Sciatic nerve (tissue), 2 donors: ENCODE results near the gene EVX1. TPM values are rescaled to one million over a fixed set of nuclear protein-coding genes. Genes with fewer than 3 reads are reported as not detected.
A peak's percentile ranks its signal among the peaks of the same experiment; 100 is the strongest.

Experiments
- ATAC-seq: fragments of 200-7000 bp; cut with Tn5 transposase; one replicate; pipeline ENCODE4 v1.9.1; 2020; ENCODE audit warnings: mild to moderate bottlenecking, moderate library complexity
- DNase-seq: peaks from one replicate; pipeline ENCODE4 v3.0.0-alpha.2; 2020; ENCODE audit warnings: low spot score
- intact Hi-C: fragments of 100-400 bp; cut with DNase I; formaldehyde crosslinking; loops from one replicate; pipeline ENCODE4 v1.14.2; 2022
- total RNA-seq: library from RNA; stranded (reverse); fragmentation: NEBNext Ultra II Directional; extraction: Animal tissue kit (Norgen Biotek cat#: 25700); gene quantifications from one replicate; pipeline ENCODE4 v1.2.1, GENCODE V29; 2021
- donor health status: DM: no; HTN: no; CAD: no.
- donor health status: DM: no; HTN: no; CAD: no.

Gene EVX1
- not detected for total RNA-seq

DNA sequence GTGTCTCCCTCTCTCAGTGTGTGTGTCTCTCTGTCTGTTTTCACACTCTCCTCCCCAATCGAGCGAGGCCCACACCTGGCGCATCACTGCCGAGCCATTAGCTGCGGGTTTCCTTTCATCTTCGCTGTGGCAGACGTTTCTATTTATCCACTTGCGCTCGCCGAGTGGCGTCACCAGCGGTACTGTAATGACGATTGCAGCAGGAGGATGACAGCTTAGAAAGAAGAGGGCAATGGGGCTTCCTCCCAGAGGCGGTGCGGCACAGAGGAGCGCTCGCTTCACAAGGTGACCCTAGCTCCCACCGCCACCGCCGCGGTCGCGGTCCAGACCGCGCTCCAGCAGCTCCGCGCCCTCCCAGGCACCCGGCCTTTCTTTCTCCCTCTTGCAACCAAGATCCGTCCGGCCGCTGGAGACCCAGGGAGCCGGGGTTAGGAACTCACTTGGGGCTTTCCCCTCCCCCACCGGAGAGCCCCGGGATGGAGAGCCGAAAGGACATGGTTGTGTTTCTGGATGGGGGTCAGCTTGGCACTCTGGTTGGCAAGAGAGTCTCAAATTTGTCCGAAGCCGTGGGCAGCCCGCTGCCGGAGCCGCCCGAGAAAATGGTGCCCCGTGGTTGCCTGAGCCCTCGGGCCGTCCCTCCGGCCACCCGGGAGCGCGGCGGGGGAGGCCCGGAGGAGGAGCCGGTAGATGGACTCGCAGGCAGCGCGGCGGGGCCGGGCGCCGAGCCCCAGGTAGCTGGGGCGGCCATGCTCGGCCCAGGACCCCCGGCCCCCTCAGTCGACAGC is at the start of gene EVX1:
Gene EVX1, plus strand, starts transcription at position 248 of the 785 bp plus-strand sequence. Its CDS starts 229 bp downstream, at position 477.
- intact Hi-C loops: no loop called here
- ATAC-seq (no peak), DNase-seq (no peak)

DNA sequence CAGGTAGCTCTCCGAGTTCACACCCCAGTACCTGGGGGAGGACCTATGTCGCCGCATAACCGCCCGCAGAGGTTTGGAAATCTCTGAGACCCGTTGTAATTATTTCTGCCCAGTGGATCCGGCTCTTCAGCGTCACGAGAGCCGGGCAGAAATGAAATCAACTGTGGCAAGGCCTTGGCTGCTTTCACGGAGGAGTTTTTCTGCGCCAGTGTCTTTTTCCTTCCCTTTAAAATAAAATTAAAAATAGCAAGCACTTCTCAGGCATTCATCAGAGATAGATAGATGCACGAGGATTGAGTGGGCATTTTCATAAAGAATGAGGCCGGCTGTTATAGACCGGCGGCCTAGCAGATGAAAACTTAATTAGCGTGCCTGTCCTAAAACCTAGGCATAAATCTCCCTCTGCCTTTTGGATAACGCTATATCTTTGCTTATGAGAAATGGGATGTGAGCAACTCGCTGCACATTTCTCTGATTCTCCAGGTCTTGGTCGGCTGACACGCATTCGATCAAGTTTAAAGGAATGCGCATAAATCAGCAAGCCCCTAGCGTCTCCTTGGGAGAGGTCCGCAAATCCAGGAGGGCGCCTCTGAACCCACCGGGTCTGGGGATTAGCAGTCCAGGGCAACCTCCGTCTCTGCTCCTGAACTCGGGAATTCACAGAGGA is 49.1 kb upstream of the EVX1 start:
- ATAC-seq: no peak
- intact Hi-C loops: loop anchor here (10.0 kb wide), 1 partner anchor 831 kb away; no protein-coding TSS in a partner anchor
- DNase-seq: no peak

DNA sequence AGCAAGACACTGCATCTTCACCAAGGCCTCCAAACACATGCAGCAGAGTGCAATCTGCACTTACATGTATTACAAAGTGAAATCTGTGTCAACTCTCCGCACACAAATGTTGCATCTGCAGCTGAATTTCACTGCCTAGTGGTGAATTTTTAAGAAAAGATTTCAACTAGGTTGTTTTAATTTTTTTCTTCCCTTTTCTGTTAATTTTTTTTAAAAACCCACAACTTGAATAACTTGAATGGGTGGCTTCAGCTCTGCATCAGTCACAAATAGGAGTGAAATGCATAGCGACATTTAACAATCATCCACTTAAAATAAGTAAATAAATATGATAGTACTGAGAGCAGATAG is 48.6 kb upstream of the EVX1 start:
- ATAC-seq (no peak), DNase-seq (no peak)
- intact Hi-C loops: loop anchor here (10.0 kb wide), 1 partner anchor 831 kb away; no protein-coding TSS in a partner anchor

DNA sequence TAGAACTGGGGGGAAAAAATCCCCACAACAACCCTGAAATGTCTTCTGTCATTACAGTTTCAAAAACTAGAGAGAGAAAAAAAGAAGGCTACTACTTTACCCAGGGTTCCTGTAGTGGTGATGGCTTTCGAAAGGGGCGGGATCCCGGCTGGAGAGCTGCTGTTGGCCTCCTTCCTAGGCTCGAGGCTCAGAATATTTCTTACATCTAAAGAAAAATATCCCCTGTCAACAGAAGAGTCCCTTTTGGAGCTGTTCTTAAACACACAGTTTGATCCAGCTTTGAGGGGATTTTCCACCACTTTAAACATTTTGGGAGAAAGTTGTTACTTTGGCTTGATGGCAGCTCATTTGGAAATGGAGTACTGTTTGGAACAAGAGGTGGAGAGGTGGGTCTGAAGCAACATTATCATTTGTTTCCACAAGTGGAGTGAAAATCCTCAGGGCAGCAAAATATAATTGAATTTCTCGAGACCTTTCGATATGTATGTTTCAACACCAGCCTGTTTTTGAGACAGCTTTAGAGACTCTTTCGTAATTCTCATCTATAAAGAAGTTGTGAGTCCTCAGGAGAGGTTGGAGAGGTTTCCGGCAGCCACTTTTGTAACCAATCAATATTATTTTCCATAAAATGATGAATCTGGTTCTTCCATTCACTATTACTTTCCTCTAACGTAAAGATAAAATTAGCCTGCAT is 47.8 kb upstream of the EVX1 start:
- intact Hi-C loops: loop anchor here (10.0 kb wide), 1 partner anchor 830 kb away; no protein-coding TSS in a partner anchor
- no peak for DNase-seq
- ATAC-seq: no peak

DNA sequence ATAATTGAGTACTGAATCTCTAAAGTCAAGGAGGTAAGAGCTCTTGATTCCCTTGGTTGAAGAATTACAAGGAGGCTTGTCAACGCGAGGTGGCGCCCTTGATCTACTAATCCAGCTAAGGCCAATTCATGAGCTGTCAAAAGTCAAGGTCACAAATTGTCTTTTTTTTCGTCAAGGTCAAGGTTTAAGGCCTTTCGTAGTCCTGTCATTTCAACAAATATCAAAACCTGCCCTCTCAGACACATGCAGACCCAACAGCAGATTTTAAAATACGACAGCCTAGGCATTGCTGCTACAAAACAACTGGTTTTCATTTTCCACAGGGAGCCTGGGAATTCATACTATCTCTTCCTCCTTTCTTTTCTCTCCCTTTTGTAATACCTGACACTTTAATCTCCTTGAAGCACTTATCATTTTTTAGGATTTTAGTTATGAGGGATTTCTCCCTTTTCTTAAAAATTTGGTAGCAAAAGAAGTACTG is 46.3 kb upstream of the EVX1 start:
- intact Hi-C loops: loop anchor here (10.0 kb wide), 1 partner anchor 828 kb away; no protein-coding TSS in a partner anchor
- ATAC-seq (no peak), DNase-seq (peak; percentile 93)

DNA sequence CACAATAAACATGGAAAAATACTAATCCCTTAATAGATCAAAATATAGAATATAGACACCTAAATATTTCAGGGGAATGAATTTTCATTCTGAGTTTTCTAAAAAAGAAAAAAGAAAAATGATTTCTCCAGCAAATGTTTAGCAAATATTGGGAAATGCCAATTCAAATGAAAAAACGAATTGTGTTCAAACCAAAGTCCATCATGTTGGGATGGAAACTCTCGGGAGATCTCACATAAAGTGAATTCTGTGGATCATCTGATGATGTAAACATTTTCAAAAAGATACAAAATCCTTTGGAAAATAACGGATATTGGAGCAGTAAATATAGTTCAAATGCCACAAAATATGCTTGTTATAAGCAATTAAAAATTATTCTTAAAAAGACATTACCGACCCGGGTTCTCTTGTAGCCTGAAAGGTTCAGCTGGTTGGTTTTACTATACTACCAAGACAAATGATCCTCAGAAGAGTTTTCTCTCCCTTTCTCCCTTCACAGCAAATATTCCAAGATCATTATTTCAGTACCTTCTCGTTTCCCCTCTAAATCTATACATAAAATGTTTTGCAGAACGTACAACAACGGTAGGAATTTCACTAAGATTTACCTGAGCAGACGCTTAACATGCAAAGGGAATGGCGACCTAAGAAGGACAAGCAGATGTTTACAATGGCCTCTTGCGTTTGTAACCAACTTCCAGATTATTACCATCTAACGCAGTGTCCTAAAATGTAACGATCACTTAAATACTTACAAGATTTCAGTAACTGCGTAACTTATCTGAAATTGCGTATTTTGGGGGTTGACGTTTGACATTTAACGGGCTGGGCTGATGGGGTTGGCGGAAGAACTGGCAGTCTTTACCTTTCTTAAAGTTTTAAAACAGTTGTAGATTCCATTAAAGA is 45.2 kb upstream of the EVX1 start:
- no peak for ATAC-seq
- DNase-seq: no peak
- intact Hi-C loops: loop anchor here (2.0 to 10.0 kb wide), 2 partner anchors 579 to 827 kb away; no protein-coding TSS in a partner anchor

DNA sequence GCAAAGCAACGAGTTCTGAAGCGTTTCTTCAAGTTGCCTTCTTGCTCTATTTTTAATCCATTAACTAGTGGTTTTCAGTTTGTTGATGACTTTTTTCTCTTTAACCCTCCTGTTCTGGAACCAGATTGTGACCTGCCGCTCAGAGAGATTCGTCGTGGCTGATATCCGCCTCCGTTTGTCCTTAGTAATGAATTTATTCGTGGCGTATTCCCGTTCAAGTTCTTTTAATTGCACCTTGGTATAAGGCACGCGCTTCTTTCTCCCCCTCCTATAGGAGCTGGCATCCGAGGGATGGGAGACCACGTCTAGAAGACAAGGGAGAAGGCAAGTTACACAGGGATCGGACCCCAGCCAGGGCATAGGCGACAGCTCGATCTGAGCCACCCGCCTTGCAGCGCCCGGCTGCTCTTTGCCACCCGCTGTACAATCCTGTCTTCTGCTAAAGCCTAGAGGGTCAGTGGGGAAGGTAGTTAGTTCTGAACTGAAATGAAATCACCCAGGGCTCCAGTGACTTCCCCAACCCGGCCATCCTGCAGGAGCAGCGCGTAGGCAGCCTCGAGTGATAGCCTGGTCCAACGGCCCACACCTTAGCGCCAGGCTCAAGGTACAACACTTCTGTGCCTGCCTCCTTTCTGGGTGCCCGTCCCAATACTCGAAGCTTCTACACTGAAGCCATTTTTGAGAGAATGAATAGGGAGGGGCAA is 44.3 kb upstream of the EVX1 start:
- DNase-seq (no peak), ATAC-seq (no peak)
- intact Hi-C loops: loop anchor here (2.0 to 10.0 kb wide), 2 partner anchors 579 to 827 kb away; no protein-coding TSS in a partner anchor

DNA sequence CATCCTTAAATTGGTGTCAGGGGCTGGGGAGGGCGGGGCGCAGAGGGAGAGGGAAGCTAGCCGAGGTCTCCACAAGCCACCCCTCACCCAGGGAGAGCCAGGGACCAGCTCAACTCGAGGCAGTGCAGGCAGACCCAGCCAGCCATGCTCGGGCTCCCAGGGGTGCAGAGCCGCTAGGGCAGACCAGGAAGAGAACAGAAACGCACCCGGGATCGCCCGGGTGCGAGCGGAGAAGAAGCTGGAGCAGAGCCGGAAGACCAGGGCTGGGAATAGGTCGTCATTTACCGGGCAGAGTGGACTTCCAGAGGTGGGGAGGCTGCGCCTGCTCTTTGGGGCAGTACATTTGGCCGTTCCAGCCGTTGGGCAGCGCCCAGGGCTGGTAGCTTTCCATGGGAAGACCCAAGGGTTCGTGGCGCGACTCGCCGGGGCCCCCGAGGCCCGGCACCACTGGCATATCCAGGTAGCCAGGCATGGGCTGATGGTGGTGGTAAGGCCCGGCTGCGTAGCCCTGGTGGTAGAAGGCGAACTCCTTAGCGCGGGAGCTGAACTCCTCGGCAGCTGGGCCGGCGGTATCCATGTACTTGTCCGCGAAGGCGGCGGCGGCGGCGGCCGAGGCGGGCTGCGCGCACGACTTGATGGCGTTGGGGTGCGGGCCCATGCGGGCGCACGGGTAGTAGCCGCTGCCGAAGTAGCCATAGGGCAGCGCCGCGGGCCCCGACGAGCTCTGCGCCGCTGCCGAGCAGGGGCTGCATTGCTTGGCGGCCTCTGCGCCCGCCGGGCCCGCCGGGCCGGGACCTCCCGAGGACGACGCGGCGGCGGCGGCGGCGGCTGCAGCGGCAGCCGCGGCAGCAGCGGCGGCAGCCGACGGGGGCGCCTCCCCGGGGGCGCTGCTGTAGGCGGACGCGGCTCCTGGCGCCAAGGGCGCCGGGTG is 43.5 kb upstream of the EVX1 start:
- ATAC-seq (peak; percentile 45), DNase-seq (no peak)
- intact Hi-C loops: loop anchor here (2.0 to 10.0 kb wide), 2 partner anchors 578 to 826 kb away; no protein-coding TSS in a partner anchor

DNA sequence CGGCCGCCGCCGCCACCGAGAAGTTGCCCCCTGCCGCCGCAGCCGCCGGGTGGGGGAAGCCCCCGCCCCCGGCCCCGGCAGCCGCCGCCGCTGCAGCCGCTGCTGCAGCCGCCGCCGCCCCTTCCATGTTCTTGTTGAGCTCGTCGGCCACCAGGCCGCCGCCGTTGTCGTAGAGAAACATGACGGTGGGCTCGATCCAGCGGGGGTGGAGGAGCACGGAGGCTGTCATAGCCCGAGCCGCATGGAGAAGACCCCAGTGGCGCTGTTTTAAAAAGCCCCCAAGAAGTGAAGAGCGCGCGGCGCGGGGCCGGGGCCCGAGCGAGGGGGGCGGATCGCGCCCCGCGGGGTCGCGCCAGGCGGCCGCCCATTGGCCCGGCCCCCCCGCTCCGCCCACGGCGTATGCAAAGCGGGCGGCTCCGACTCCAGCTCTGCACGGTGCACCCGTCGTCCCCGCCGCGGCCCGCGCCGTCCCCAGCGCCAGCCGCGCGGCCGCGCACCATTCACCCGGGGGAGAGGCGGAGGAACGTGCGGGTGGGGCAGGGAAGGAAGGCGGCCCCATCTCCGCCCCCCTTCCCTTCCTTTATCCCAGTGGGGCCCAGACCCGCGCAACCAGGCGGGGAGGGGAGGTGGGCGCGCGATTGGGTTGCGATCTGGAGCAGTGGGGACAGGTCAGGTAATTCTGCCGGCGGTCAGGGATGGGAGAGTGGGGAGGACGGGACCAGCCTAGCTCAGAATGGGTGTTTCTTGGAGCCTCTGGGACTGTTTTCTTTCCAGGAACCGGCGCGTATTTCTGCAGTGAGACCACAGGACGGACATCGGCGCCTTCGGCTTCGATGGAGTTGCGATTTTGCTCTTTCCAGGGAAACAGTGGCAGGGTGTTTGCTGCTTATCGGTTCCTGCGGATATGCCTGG is 42.5 kb upstream of the EVX1 start, which contains the start of gene HOXA13:
Gene HOXA13, minus strand, starts transcription at position 243 of the 912 bp plus-strand sequence. Its CDS starts 14 bp downstream, at position 229.
- intact Hi-C loops: loop anchor here (2.0 to 10.0 kb wide), 2 partner anchors 577 to 825 kb away; no protein-coding TSS in a partner anchor
- peak; percentile 42 for ATAC-seq
- DNase-seq: no peak

DNA sequence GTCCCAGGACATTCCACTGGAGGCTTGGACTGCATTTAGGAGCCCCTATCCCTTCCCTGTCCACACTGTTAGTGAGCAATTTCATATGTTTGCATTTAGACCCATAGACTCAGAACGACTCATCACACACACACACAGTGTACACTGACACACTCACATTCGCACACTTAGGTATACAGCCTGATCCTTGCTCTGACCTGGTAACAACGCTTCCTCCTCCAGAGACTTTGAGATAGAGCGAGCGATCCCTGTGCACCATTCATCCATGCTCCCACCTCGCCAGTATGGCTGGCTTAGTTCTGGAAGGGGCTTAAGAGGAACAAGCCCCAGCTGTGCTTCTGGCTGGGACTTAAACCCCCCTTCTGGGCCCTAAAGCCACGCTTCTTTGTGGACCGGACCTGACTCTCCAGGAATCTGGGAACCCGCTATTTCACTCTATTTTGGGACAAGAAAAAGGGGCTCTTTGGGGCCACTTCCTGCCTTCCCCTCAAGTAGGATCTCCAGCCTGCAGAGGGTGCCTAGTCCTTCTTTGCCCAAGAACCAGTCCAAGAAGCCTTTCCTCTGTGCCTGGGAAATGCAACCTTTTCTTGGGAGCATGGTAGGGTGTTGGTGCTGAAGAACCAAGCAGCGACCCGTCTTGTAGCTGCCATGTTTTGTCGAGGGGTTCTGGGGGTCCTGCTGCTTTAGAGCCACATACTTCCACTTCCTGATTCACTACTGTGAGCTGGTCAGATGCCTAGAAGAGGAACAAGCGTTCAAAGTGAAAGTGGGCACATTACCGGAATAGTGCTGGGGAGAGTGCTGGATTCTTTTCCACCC is 41.6 kb upstream of the EVX1 start:
- DNase-seq (no peak), ATAC-seq (peak; percentile 29)
- intact Hi-C loops: no loop called here

DNA sequence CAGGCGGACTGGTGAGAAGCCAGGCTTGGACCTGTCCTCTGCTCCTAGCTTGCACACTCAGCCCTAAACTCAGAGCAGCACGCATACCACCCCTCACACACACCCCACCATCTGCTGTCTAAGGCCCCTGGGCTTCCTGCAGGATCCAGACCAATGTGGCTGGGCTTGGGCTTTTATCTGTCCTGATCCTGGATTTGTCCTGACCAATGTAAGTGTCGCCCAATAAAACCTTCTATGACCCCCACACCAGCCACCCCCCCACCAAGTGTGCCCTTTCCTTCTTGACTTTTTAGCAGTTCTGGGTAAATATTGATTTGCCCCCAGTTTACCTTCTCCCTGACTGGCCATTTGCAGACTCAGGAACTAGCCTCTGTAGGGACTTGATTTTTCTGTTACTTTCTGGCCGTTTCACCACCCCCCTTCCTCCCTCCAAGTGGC is 41.0 kb upstream of the EVX1 start:
- DNase-seq (no peak), ATAC-seq (no peak)
- intact Hi-C loops: no loop called here

DNA sequence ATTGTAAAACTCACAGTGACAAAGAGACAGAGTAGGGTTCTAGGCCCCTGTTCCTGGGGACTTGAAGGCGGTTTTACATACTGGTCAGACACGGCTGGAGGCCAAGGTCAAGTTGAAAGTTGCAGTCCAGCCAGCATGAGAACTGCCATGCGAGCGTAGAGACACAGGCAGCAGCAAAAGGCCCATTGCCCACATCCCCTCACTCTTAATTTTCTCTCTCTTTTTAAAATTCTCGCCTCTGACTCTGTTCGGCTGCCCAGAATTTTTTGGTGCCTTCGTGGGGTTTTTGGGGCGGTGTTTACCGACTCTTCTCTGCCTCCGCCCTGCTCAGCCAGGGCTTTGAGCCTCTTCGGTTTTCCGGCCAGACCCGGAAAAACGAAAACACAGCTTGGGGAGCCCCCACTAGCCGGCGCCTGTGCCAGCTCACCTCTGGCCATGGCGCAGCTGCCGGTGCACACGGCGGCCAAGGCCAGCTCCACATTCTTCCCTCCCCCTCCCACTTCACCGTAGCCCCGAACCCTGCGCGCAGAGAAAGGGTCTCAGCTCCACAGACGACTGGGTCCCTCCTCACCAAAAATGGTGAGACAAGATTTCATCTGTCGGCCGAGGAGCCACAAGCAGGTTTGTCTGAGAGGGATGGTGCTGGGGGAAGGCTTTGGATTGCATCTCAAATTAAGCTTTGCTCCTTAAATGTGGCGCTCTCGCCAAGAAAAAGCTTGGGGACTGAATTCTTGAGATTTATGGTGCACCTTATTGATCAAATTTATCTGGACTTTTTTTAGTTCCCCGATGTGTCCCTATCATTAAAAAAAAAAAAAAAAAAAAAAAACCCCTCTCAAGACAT is 40.4 kb upstream of the EVX1 start:
- DNase-seq (no peak), ATAC-seq (no peak)
- intact Hi-C loops: no loop called here

DNA sequence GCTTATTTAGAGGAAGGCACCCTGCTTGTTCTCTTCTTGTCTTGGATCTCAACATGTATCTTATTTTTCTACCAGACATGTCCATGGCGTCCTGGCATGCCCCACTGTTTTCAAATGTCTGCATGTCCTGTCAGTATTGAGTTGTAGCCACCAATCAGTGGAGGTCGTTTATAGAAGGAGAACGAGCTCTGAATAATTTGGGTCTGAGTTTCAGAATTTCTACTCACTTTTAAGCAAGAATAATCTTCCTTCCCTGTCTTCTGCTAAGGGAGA is 39.8 kb upstream of the EVX1 start:
- DNase-seq: no peak
- intact Hi-C loops: no loop called here
- ATAC-seq: no peak

DNA sequence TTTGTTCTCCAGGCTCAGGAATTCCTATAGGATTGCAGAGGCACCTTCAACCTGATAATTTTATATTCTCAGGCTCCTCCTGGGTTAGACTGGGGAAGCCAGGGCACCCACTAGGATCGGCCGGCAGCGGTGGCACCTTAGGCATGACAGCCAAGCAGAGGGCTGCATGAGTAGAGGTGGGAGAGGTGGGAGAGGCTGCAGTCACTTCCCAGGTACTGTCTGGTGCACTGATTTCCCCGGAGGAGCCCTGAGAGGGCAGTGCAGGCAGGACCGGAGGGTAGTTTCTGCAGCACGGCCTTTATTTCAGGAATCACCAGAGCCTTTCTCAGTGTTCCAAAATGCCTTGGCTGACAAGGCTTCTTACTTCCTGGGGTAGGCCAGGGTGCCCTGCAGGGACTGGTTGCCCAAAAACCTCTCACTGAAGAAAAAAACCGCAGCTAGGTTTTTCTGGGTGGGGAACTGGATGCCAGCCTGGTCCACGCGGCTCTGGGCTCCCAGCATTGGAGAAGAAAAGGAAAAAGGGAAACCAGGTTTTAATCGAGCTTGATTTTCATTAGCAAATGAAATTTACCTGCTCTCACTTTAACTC is 39.1 kb upstream of the EVX1 start:
- intact Hi-C loops: no loop called here
- no peak for ATAC-seq
- no peak for DNase-seq
